ENCODE data around the gene ABHD17A. TPM values are rescaled to one million over a fixed set of nuclear protein-coding genes. Genes with fewer than 3 reads are reported as not detected.
A peak's percentile ranks its signal among the peaks of the same experiment; 100 is the strongest.

Gene ABHD17A
- total RNA-seq, 1 donor: 52.5 TPM

DNA sequence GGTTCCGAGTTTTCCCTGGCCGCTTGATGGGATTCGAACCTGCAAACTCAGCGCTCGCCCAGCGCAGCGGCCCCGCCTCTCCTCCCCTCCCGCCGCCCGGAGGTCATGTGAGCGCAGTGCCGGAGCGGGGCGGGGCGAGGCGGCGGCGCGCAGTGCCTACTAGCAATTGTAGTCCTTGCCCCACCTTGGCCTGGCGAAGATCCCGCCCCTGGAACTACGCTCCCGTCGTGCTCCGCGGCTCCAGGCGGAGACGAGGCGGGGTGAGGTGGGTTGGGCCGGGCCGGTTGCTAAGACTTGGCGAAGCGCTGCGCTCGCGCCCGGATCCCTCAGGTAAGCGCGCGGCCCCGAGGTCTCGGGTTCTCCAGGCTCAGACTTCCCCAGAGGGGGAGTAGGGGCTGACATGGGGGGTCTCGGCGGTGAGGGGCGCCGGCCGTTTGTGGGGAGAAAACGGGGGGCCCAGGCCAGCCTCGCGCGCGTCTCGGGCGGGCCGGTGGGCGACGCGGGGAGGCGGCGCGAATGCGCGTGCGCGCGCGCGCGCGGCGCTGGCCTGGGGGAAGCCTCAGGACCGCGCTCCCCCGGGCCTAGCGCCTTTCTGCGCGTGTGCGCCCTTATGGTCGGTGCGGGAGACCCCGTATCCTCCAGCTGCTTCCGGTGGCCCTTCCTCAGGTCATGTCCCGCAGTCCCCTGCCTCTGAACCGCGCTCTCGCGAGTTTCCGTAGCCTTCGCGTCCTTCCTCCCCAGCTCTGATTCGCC lies 20.0 kb upstream of the ABHD17A start, which contains the start of the genes ADAT3 and SCAMP4:
Gene ADAT3 (plus strand): TSS at position 290 of the 753 bp plus-strand sequence. CDS start 6,649 bp downstream, outside the sequence.
Gene SCAMP4 (plus strand): TSS at position 290 of the 753 bp plus-strand sequence. CDS start 9,621 bp downstream, outside the sequence.
- Histone ChIP-seq H2AFZ (ENCODE audit: low read length) (peak within 1 kb of the TSS; percentile 84), H3K79me2 (ENCODE audit: insufficient read depth, low read length) (peaks cover 47% of the 10 kb centered on the region), H3K27me3 (ENCODE audit: insufficient read depth, low read length) (no peaks in the 10 kb centered on the region), H3K9me3 (ENCODE audit: low read depth, low read length) (no peaks in the 10 kb centered on the region), H3K4me1 (ENCODE audit: insufficient read depth, low read length) (peaks cover 16% of the 10 kb centered on the region), H3K4me2 (ENCODE audit: insufficient read depth, low read length) (peak within 1 kb of the TSS; percentile 85), H4K20me1 (ENCODE audit: insufficient read depth, low read length) (peaks cover 20% of the 10 kb centered on the region), H3K27ac (ENCODE audit: low read depth, low read length) (peak within 1 kb of the TSS; percentile 60), H3K36me3 (ENCODE audit: insufficient read depth, low read length) (no peaks in the 10 kb centered on the region), H3K4me3 (ENCODE audit: insufficient read depth, low read length) (peak within 1 kb of the TSS; percentile 91)
- no peak for TF ChIP-seq CTCF (IDR thresholded peaks at IDR 0.05; ENCODE audit: extremely low read depth, low read depth, low read length)
- peak; percentile 100 for DNase-seq (ENCODE audit: insufficient read length, low spot score, missing footprints)

GRCh38 chr19:1904860-1905109 lies 19.5 kb upstream of the ABHD17A start:
- peak overlapping the region; percentile 51 for H3K27ac ChIP-seq (ENCODE audit: low read depth, low read length)
- no peaks in the 10 kb centered on the region for H3K27me3 ChIP-seq (ENCODE audit: insufficient read depth, low read length)
- H3K79me2 ChIP-seq (ENCODE audit: insufficient read depth, low read length): peaks cover 42% of the 10 kb centered on the region
- peaks cover 11% of the 10 kb centered on the region for H3K4me1 ChIP-seq (ENCODE audit: insufficient read depth, low read length)
- H3K4me3 ChIP-seq (ENCODE audit: insufficient read depth, low read length): peak overlapping the region; percentile 91
- H4K20me1 ChIP-seq (ENCODE audit: insufficient read depth, low read length): peaks cover 15% of the 10 kb centered on the region
- H3K4me2 ChIP-seq (ENCODE audit: insufficient read depth, low read length): peak overlapping the region; percentile 81
- H2AFZ ChIP-seq (ENCODE audit: low read length): peak overlapping the region; percentile 84
- no peaks in the 10 kb centered on the region for H3K36me3 ChIP-seq (ENCODE audit: insufficient read depth, low read length)
- DNase-seq (ENCODE audit: insufficient read length, low spot score, missing footprints): no peak
- H3K9me3 ChIP-seq (ENCODE audit: low read depth, low read length): no peaks in the 10 kb centered on the region
- TF ChIP-seq CTCF (IDR thresholded peaks at IDR 0.05; ENCODE audit: extremely low read depth, low read depth, low read length): no peak

GRCh38 chr19:1902923-1903322 lies 17.6 kb upstream of the ABHD17A start:
- Histone ChIP-seq H2AFZ (ENCODE audit: low read length) (no peak overlapping the region), H3K27me3 (ENCODE audit: insufficient read depth, low read length) (no peaks in the 10 kb centered on the region), H3K4me1 (ENCODE audit: insufficient read depth, low read length) (peaks cover 11% of the 10 kb centered on the region), H3K4me3 (ENCODE audit: insufficient read depth, low read length) (no peak overlapping the region), H3K36me3 (ENCODE audit: insufficient read depth, low read length) (no peaks in the 10 kb centered on the region), H3K4me2 (ENCODE audit: insufficient read depth, low read length) (no peak overlapping the region), H4K20me1 (ENCODE audit: insufficient read depth, low read length) (peaks cover 1% of the 10 kb centered on the region), H3K79me2 (ENCODE audit: insufficient read depth, low read length) (peaks cover 24% of the 10 kb centered on the region), H3K27ac (ENCODE audit: low read depth, low read length) (no peak overlapping the region), H3K9me3 (ENCODE audit: low read depth, low read length) (no peaks in the 10 kb centered on the region)
- no peak for DNase-seq (ENCODE audit: insufficient read length, low spot score, missing footprints)
- TF ChIP-seq CTCF (IDR thresholded peaks at IDR 0.05; ENCODE audit: extremely low read depth, low read depth, low read length): no peak

DNA sequence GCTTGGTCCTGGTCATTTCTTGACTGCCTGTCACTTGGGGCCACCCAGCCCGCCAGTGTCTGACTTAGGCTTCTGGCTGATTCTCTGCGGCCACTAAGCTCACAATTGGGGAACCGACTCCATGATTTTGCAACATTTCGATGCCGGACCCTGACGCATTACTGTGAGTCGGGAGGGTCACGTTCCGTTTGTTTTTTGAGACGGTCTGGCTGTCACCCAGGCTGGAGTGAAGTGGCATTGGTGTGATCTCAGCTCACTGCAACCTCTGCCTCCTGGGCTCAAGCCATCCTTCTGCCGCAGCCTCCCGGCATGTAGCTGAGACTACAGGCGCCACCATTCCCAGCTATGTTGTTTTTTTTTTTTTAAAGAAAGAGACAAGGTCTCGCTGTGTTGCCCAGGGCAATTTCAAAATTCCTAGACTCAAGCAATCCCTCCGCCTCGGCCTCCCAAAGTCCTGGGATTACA lies 16.7 kb upstream of the ABHD17A start:
- no peak for TF ChIP-seq CTCF (IDR thresholded peaks at IDR 0.05; ENCODE audit: extremely low read depth, low read depth, low read length)
- no peak overlapping the region for H2AFZ ChIP-seq (ENCODE audit: low read length)

More for the DNA sequence above, 16.7 kb upstream of the ABHD17A start:
- Histone ChIP-seq H3K4me1 (ENCODE audit: insufficient read depth, low read length) (peaks cover 14% of the 10 kb centered on the region), H4K20me1 (ENCODE audit: insufficient read depth, low read length) (no peaks in the 10 kb centered on the region), H3K27ac (ENCODE audit: low read depth, low read length) (no peak overlapping the region), H3K4me3 (ENCODE audit: insufficient read depth, low read length) (no peak overlapping the region), H3K36me3 (ENCODE audit: insufficient read depth, low read length) (no peaks in the 10 kb centered on the region), H3K4me2 (ENCODE audit: insufficient read depth, low read length) (no peak overlapping the region), H3K27me3 (ENCODE audit: insufficient read depth, low read length) (no peaks in the 10 kb centered on the region), H3K9me3 (ENCODE audit: low read depth, low read length) (no peaks in the 10 kb centered on the region), H3K79me2 (ENCODE audit: insufficient read depth, low read length) (peaks cover 15% of the 10 kb centered on the region)
- no peak for DNase-seq (ENCODE audit: insufficient read length, low spot score, missing footprints)

Data from osteoblast (primary cell).